Activated CD8-positive, alpha-beta T cell treated with anti-CD3 and anti-CD28 coated beads for 36 hours (primary cell): ENCODE data around the gene ADCY7. TPM values are rescaled to one million over a fixed set of nuclear protein-coding genes. Genes with fewer than 3 reads are reported as not detected.
A peak's percentile ranks its signal among the peaks of the same experiment; 100 is the strongest.
"Not testable (repeated sequence)": the region's sequence is repeated elsewhere in the genome, so short reads cannot be mapped to it uniquely, and the experiment has no call there.

Experiments used
- ATAC-seq: fragments of 200-7000 bp; cut with Tn5 transposase; one replicate; pipeline ENCODE4 v1.10.0; 2021; ENCODE audit warnings: mild to moderate bottlenecking, moderate library complexity
- CTCF ChIA-PET: fragments of 350-600 bp; sonication (Branson Sonifier 250); formaldehyde crosslinking; loops from one replicate; lab custom pipeline; 2021; ENCODE audit warnings: antibody characterized with exemption; lab: Charles Lee
- POLR2A ChIA-PET: fragments of 350-600 bp; sonication (Branson Sonifier 250); formaldehyde crosslinking; loops from one replicate; lab custom pipeline; 2021; ENCODE audit warnings: antibody characterized with exemption; lab: Charles Lee
- DNase-seq: peaks from one replicate; pipeline ENCODE4 v3.0.0-alpha.2; 2020
- H3K27ac Mint-ChIP-seq: one replicate; pipeline ENCODE4 v1.8.0; 2021; ENCODE audit warnings: mild to moderate bottlenecking, mixed read lengths
- H3K27me3 Mint-ChIP-seq: one replicate; pipeline ENCODE4 v1.8.0; 2021; ENCODE audit warnings: mixed read lengths
- H3K36me3 Mint-ChIP-seq: one replicate; pipeline ENCODE4 v1.8.0; 2021; ENCODE audit warnings: low read depth, mixed read lengths
- H3K4me1 Mint-ChIP-seq: one replicate; pipeline ENCODE4 v1.8.0; 2021; ENCODE audit warnings: low read depth, mixed read lengths
- H3K4me3 Mint-ChIP-seq: one replicate; pipeline ENCODE4 v1.8.0; 2021; ENCODE audit warnings: mild to moderate bottlenecking, moderate library complexity, mixed read lengths
- H3K9me3 Mint-ChIP-seq: one replicate; pipeline ENCODE4 v1.8.0; 2021; ENCODE audit warnings: mixed read lengths
- CTCF ChIP-seq: fragments of 200-600 bp; IDR thresholded peaks from one replicate; pipeline ENCODE4 v1.8.0; 2022; ENCODE audit warnings: antibody characterized with exemption, mild to moderate bottlenecking
- intact Hi-C: fragments of 100-400 bp; cut with micrococcal nuclease; formaldehyde crosslinking; loops from one replicate; pipeline ENCODE4 v1.10.0; 2022
- total RNA-seq, 2 experiments: library from RNA; stranded (reverse); gene quantifications; one replicate each; pipeline ENCODE4 v1.2.3, GENCODE V29; 2021

Gene ADCY7
- total RNA-seq, 2 experiments from 2014 or later: 89.9 to 92.1 TPM

DNA sequence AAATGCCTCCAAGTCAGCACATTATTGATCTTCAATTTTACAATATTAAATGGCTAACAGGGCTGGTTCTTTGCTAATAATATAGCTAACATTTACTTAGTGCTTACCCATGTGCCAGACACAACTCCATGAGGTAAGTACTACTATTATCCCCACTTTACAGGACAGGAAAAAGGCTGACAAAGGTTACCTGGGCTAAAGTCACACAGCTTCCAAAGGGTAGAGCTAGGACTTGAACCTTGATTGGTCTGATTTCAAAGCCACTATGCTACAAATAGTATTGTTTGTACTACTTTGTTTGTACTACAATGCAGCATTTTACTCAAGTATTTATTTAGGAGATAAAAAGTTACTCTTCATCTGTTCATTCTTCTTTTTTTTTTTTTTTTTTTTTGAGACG, 70.5 kb downstream of the ADCY7 start:
- DNase-seq: no peak
- H3K4me1 Mint-ChIP-seq: peaks cover 52% of the 10 kb centered on the region
- no peak overlapping the region for H3K4me3 Mint-ChIP-seq
- intact Hi-C loops: loop anchor here (5.0 kb wide), 1 partner anchor 60 kb away; no protein-coding TSS in a partner anchor
- no peaks in the 10 kb centered on the region for H3K9me3 Mint-ChIP-seq
- CTCF ChIA-PET: interaction anchor here (0.8 to 10.3 kb wide), 4 partner anchors 10 to 470 kb away, joined by 3 to 95 read pairs (median 4); no protein-coding TSS in a partner anchor
- H3K27ac Mint-ChIP-seq: peak overlapping the region; percentile 93
- POLR2A ChIA-PET: interaction anchor here (0.7 kb wide), 1 partner anchor 76 kb away, joined by 3 read pairs; no protein-coding TSS in a partner anchor
- peaks cover 44% of the 10 kb centered on the region for H3K36me3 Mint-ChIP-seq
- ATAC-seq: no peak
- no peak for TF ChIP-seq CTCF
- H3K27me3 Mint-ChIP-seq: no peaks in the 10 kb centered on the region

DNA sequence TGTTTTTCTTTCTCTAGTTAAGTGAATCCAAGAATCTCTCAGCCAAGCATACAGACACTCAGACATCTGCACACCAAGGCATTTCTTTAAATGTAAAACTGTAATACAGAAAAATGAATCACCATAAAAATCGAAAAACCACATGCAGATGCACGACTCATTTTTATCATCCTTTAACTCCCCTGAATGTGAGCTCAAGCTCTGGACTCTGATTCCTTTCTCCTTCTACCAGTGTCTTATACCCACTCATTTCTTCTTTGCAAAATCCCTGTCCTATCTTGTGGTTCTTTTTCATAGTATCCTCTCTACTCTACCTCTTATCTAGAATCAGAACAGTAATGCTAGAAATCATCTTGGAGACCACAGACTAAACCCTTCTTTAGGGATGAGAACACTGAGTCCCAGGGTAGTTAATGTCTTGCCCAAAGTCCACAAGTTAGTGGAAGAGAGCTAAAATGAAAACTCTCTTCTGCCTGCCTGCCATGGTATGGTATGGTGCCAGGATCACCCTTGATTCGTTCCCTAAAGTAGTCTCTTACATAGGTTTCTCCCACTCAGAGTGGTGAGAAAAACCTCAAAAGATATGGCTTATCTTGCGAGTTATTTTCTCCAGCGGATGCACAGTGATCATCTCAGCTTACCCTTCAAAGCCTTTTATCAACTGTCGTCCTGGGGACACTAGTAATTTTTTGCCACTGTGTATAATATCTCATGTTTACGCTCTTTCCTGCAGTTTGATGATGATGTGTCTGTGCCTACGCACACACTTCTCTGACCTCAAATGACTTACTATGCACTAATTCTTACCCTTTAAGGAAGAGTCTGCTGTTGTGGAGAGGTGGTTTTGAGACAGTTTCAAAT, 72.2 kb downstream of the ADCY7 start:
- peak; percentile 64 for ATAC-seq
- no peaks in the 10 kb centered on the region for H3K9me3 Mint-ChIP-seq
- intact Hi-C loops: loop anchor here (5.0 kb wide), 1 partner anchor 61 kb away; no protein-coding TSS in a partner anchor
- H3K27ac Mint-ChIP-seq: peak overlapping the region; percentile 93
- H3K36me3 Mint-ChIP-seq: peaks cover 38% of the 10 kb centered on the region
- peak; percentile 70 for DNase-seq
- ChIA-PET CTCF (interaction anchor here (1.0 to 10.3 kb wide), 9 partner anchors 12 to 468 kb away, joined by 3 to 95 read pairs (median 6); partner anchors contain the start of gene CNEP1R1), POLR2A (interaction anchor here (1.0 to 1.6 kb wide), 9 partner anchors 9 to 428 kb away, joined by 3 to 13 read pairs (median 5); no protein-coding TSS in a partner anchor)
- H3K27me3 Mint-ChIP-seq: no peaks in the 10 kb centered on the region
- peak overlapping the region; percentile 48 for H3K4me3 Mint-ChIP-seq
- peaks cover 53% of the 10 kb centered on the region for H3K4me1 Mint-ChIP-seq
- TF ChIP-seq CTCF: no peak

GRCh38 chr16:50340578-50340977, 74.2 kb downstream of the ADCY7 start:
- no peak for TF ChIP-seq CTCF
- H3K9me3 Mint-ChIP-seq: no peaks in the 10 kb centered on the region
- H3K36me3 Mint-ChIP-seq: peaks cover 49% of the 10 kb centered on the region
- peaks cover 38% of the 10 kb centered on the region for H3K4me1 Mint-ChIP-seq
- no peak for DNase-seq
- no peak overlapping the region for H3K4me3 Mint-ChIP-seq
- no peaks in the 10 kb centered on the region for H3K27me3 Mint-ChIP-seq
- ChIA-PET POLR2A (interaction anchor here (1.3 kb wide), 1 partner anchor 13 kb away, joined by 4 read pairs; no protein-coding TSS in a partner anchor), CTCF (interaction anchor here (1.0 to 10.3 kb wide), 4 partner anchors 13 to 325 kb away, joined by 3 to 95 read pairs (median 24); no protein-coding TSS in a partner anchor)
- no peak for ATAC-seq
- H3K27ac Mint-ChIP-seq: no peak overlapping the region
- intact Hi-C loops: no loop called here

- H3K27me3 Mint-ChIP-seq: not testable (repeated sequence)
These were observed 77.2 kb downstream of the ADCY7 start for GRCh38 chr16:50343566-50343965.

GRCh38 chr16:50345210-50345609, 78.9 kb downstream of the ADCY7 start:
- H3K27me3 Mint-ChIP-seq, H3K4me3 Mint-ChIP-seq, H3K27ac Mint-ChIP-seq, DNase-seq, H3K9me3 Mint-ChIP-seq, POLR2A ChIA-PET, intact Hi-C loops, ATAC-seq: not testable (repeated sequence)
- Mint-ChIP-seq H3K36me3 (peaks cover 70% of the 10 kb centered on the region), H3K4me1 (peaks cover 18% of the 10 kb centered on the region)
- CTCF ChIA-PET: interaction anchor here (10.3 kb wide), 1 partner anchor 9 kb away, joined by 95 read pairs; no protein-coding TSS in a partner anchor

More at GRCh38 chr16:50343566-50343965, 77.2 kb downstream of the ADCY7 start:
- ChIA-PET POLR2A (interaction anchor here (0.6 kb wide), 1 partner anchor 10 kb away, joined by 3 read pairs; no protein-coding TSS in a partner anchor), CTCF (interaction anchor here (0.9 to 10.3 kb wide), 4 partner anchors 10 to 133 kb away, joined by 3 to 95 read pairs (median 10); no protein-coding TSS in a partner anchor)
- H3K27ac Mint-ChIP-seq, intact Hi-C loops, ATAC-seq, DNase-seq, H3K9me3 Mint-ChIP-seq, H3K4me3 Mint-ChIP-seq: not testable (repeated sequence)
- peaks cover 27% of the 10 kb centered on the region for H3K4me1 Mint-ChIP-seq
- H3K36me3 Mint-ChIP-seq: peaks cover 60% of the 10 kb centered on the region
